ENCODE results near the gene RNF225.
"Not testable (repeated sequence)": the region's sequence is repeated elsewhere in the genome, so short reads cannot be mapped to it uniquely, and the experiment has no call there.

RNF225 gene

DNA sequence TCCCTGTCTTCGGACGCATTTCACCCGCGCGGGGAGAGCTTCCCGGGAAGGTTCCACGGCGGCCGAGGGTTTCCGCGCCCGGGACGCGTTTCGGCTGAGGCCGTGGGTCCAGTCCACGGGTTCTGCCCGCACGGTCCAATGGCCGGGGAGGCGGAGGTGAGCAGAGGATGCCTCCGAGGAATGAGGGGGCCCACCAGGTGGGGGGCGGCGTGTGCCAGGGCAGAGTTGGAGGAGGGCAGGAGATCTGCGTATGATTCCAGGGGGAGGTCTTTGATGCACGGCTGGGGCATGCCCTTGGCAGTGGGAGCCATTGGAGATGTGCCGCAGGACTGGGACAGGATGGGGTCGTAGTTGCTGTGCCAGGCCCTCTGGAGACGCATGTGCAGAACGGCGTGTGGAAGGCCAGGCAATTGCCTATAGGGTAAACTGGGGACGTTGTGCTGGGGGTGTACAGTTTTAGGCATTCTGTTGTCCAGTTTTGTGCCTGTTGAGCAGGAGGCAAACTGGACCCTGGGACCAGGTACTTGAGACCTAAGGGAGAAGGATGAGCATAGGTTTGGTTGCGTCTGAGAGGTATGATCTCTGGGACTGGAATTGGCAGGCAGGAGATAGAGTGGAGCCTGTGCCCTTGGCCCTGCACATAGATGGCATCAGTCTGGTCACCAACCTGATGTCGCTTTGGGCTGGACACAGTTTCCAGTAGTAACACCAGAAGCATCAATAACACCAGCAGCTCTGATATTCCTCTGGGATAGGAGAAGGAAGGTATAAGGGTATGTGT is 13.7 kb downstream of the RNF225 start:
- DNase-seq = peak in 1 of 2 donors; percentile 26

DNA sequence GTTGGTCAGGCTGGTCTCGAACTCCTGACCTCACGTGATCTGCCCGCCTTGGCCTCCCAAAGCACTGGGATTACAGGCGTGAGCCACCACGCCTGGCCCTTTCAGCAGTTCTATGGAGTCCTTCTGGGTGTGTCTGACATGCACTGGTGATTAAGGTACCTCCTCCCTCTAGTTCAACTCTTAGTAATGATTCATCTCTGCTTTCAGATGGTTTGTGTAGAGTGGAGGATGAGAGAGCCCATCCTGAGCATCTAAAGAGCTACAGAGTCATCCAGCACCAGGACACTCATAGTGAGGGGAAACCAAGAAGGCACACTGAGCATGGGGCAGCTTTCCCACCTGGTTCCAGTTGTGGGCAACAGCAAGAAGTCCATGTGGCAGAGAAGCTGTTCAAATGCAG is 21.1 kb downstream of the RNF225 start:
- DNase-seq = no peak

DNA sequence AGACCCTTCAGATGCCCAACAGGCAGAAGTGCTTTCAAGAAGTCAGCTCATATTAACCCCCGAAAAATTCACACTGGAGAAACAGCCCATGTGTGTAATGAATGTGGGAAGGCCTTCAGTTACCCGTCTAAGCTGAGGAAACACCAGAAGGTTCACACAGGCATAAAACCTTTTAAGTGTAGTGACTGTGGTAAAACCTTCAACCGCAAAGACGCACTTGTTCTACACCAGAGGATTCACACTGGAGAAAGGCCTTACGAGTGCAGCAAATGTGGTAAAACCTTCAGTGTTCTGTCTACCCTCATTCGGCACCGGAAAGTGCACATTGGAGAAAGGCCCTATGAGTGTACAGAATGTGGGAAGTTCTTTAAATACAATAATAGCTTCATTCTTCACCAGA is 21.6 kb downstream of the RNF225 start:
- no peak for DNase-seq

GRCh38 chr19:58428617-58429016 is 33.2 kb downstream of the RNF225 start:
- DNase-seq = no peak

GRCh38 chr19:58429745-58430144 is 34.3 kb downstream of the RNF225 start:
- no peak for DNase-seq

- no peak for DNase-seq
Observed at GRCh38 chr19:58434217-58434616, 38.8 kb downstream of the RNF225 start.

- peak; percentile 100 for DNase-seq
Observed at GRCh38 chr19:58439576-58440554, 44.4 kb downstream of the RNF225 start, which contains the start of gene ZNF132. ZNF132 (minus strand) TSS chr19:58440153; CDS start chr19:58439821, 332 bp downstream.

DNA sequence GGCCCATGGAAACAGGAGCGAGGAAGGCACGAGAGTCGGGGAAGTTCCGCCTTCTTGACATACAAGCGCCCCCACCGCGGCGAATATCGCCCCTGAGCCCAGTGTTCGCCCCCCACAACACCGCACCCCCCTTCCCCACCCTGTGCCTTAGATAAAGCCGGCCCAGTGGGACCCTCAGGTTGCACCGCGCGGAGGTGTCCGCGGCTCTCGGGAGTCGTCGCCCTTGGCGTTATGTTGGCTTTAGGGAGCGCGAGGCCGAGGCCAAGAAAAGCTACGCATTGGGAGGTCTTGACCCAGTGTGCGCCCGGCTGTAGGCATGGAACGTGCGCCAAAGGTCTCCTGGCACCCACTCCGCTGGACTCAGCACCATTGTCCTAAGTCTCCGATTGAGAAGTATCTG is 45.1 kb downstream of the RNF225 start:
- DNase-seq = no peak

DNA sequence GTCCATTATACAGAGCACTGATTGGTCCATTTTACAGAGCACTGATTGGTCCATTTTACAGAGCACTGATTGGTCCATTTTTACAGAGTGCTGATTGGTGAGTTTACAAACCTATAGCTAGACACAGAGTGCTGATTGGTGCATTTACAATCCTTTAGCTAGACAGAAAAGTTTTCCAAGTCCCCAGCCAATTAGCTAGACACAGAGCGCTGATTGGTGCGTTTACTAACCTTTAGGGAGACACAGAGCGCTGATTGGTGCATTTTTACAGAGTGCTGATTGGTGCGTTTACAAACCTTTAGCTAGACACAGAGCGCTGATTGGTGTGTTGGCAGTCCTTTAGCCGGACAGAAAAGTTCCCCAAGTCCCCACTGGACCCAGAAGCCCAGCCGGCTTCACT is 47.5 kb downstream of the RNF225 start:
- not testable (repeated sequence) for DNase-seq
